PC-3 (cell line): Measurements from ENCODE around the gene SOBP.

Source experiments
- EZH2 ChIP-seq: fragments of 300-600 bp; sonication (generic); IDR thresholded peaks from one replicate; pipeline ENCODE4 v1.6.1; 2017; ENCODE audit warnings: antibody characterized with exemption, mild to moderate bottlenecking, low read length; ENCODE audit not compliant: unreplicated experiment
- TF ChIP-seq, protein P1 (sequence below): fragments of 300-600 bp; sonication (generic); conservative IDR thresholded peaks from 2 replicates; pipeline ENCODE4 v1.5.1; 2017; ENCODE audit warnings: antibody characterized with exemption, low read depth, mild to moderate bottlenecking, low read length

DNA sequence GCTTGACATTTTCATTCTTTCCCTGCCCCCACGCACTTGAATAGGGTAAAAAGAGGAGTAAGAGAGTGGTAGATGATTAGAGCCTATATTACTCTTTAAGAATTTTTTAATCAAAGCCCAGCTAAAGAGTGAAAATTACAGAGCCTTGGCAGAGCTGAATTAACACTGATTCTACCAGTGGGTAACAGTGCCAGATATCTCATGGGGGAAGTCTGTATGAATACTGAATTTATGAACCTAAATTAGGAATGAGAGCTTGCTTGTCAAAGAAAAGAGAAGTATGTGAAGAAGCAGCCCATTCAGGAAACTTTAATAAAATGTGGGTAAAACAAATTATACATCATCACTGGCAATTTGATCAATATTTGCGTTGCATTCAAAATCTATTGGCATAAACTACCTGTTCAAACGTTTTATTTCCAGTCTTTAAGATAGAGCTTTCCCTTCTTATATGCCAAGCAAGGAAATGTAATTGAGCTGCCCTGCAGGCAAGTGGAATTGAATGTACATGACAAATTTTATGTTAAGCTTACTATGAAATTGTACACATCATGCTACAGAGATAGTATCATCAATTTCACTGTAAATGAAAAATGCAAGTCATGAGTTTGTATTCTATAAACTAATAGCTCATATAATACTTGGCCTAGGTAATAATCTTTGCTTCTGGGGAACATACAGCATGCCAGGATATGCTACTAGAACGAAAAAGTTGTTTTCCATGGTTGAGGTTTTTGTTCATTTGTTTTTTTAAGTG, 14.5 kb downstream of the SOBP start:
- TF ChIP-seq EZH2, result no peak
- TF ChIP-seq, protein P1, sequence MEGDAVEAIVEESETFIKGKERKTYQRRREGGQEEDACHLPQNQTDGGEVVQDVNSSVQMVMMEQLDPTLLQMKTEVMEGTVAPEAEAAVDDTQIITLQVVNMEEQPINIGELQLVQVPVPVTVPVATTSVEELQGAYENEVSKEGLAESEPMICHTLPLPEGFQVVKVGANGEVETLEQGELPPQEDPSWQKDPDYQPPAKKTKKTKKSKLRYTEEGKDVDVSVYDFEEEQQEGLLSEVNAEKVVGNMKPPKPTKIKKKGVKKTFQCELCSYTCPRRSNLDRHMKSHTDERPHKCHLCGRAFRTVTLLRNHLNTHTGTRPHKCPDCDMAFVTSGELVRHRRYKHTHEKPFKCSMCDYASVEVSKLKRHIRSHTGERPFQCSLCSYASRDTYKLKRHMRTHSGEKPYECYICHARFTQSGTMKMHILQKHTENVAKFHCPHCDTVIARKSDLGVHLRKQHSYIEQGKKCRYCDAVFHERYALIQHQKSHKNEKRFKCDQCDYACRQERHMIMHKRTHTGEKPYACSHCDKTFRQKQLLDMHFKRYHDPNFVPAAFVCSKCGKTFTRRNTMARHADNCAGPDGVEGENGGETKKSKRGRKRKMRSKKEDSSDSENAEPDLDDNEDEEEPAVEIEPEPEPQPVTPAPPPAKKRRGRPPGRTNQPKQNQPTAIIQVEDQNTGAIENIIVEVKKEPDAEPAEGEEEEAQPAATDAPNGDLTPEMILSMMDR, result no peak
